IMR-90 (cell line): Measurements from ENCODE around the gene RBMS3. TPM values are rescaled to one million over a fixed set of nuclear protein-coding genes. Genes with fewer than 3 reads are reported as not detected.

Source experiments
- ATAC-seq: fragments of 200-7000 bp; cut with Tn5 transposase; 2 replicates; pipeline ENCODE4 v1.9.1; 2020; ENCODE audit warnings: low read depth, mild to moderate bottlenecking, moderate library complexity
- BruUV-seq: library from RNA; stranded (reverse); fragments of 400-500 nt; replicated peaks from 2 replicates; lab custom pipeline; 2021; lab: Mats Ljungman, UMichigan
- CTCF ChIA-PET: fragments of 300-600 bp; formaldehyde crosslinking; extraction: SDS; loops from one replicate; lab custom pipeline; 2021; ENCODE audit warnings: antibody characterized with exemption; lab: Yijun Ruan, JAX
- POLR2A ChIA-PET: fragments of 300-600 bp; sonication (Branson Sonifier 250); formaldehyde crosslinking; loops from one replicate; lab custom pipeline; 2022; ENCODE audit warnings: antibody characterized with exemption; ENCODE audit not compliant: unreplicated experiment; lab: Charles Lee
- DNase-seq: peaks from one replicate; pipeline ENCODE4 v3.0.0; 2013
- H2AFZ ChIP-seq: replicated peaks from 2 replicates; pipeline ENCODE3; 2013; ENCODE audit warnings: low read length, mild to moderate bottlenecking; ENCODE audit not compliant: poor library complexity
- H2AK5ac ChIP-seq: 2 replicates; pipeline ENCODE4 v1.6.1; 2013; ENCODE audit warnings: low read depth, low read length, inconsistent platforms
- H2AK9ac ChIP-seq: replicated peaks from 2 replicates; pipeline ENCODE3; 2013; ENCODE audit warnings: mild to moderate bottlenecking, low read depth, low read length, moderate library complexity; ENCODE audit not compliant: poor library complexity
- H2BK120ac ChIP-seq: 2 replicates; pipeline ENCODE4 v1.6.1; 2013; ENCODE audit warnings: low read depth, low read length, inconsistent platforms
- H2BK15ac ChIP-seq: 3 replicates; pipeline ENCODE4 v1.6.1; 2013; ENCODE audit warnings: low read depth, low read length, inconsistent platforms
- H2BK20ac ChIP-seq: 2 replicates; pipeline ENCODE4 v1.6.1; 2013; ENCODE audit warnings: low read depth, mild to moderate bottlenecking, inconsistent platforms, low read length, moderate library complexity
- H2BK5ac ChIP-seq: 2 replicates; pipeline ENCODE4 v1.6.1; 2013; ENCODE audit warnings: mild to moderate bottlenecking, low read depth, low read length, inconsistent platforms; ENCODE audit not compliant: poor library complexity, severe bottlenecking
- H3K14ac ChIP-seq: replicated peaks from 2 replicates; pipeline ENCODE4 v1.6.1; 2013; ENCODE audit warnings: low read depth, low read length, inconsistent platforms
- H3K18ac ChIP-seq: 2 replicates; pipeline ENCODE4 v1.6.1; 2013; ENCODE audit warnings: low read depth, low read length, control low read depth
- H3K23ac ChIP-seq: 2 replicates; pipeline ENCODE4 v1.6.1; 2013; ENCODE audit warnings: low read depth, low read length, inconsistent platforms
- H3K27ac ChIP-seq: 2 replicates; pipeline ENCODE4 v1.5.1; 2013; ENCODE audit warnings: mild to moderate bottlenecking, control low read depth, low read length; ENCODE audit not compliant: insufficient read depth
- H3K27me3 ChIP-seq: 2 replicates; pipeline ENCODE4 v1.6.1; 2013; ENCODE audit warnings: low read length; ENCODE audit not compliant: control insufficient read depth, insufficient read depth
- H3K36me3 ChIP-seq: 2 replicates; pipeline ENCODE4 v1.6.1; 2013; ENCODE audit warnings: low read length, mixed read lengths; ENCODE audit not compliant: control insufficient read depth, insufficient read depth
- H3K4ac ChIP-seq: 2 replicates; pipeline ENCODE4 v1.6.1; 2013; ENCODE audit warnings: low read depth, low read length, inconsistent platforms
- H3K4me1 ChIP-seq: 2 replicates; pipeline ENCODE4 v1.6.1; 2013; ENCODE audit warnings: low read length, mixed read lengths; ENCODE audit not compliant: control insufficient read depth, insufficient read depth
- H3K4me2 ChIP-seq: 2 replicates; pipeline ENCODE4 v1.6.1; 2013; ENCODE audit warnings: low read depth, mild to moderate bottlenecking, control low read depth, low read length, moderate library complexity
- H3K4me3 ChIP-seq: 2 replicates; pipeline ENCODE4 v1.5.1; 2013; ENCODE audit warnings: low read depth, mild to moderate bottlenecking, control low read depth, low read length, moderate library complexity; ENCODE audit not compliant: insufficient read depth
- H3K56ac ChIP-seq: 2 replicates; pipeline ENCODE4 v1.6.1; 2013; ENCODE audit warnings: low read length, inconsistent platforms; ENCODE audit not compliant: insufficient read depth; ENCODE audit errors: extremely low read depth
- H3K79me1 ChIP-seq, 2 experiments: 2 replicates each; pipeline ENCODE4 v1.6.1; 2013; ENCODE audit warnings: low read length in 2 of 2, inconsistent platforms in 1 of 2, low read depth in 1 of 2
- H3K9ac ChIP-seq: 2 replicates; pipeline ENCODE4 v1.6.1; 2013; ENCODE audit warnings: low read depth, low read length, control low read depth
- H3K9me1 ChIP-seq: 2 replicates; pipeline ENCODE4 v1.6.1; 2013; ENCODE audit warnings: low read length, inconsistent platforms; ENCODE audit not compliant: insufficient read depth
- H3K9me3 ChIP-seq: 2 replicates; pipeline ENCODE4 v1.6.1; 2013; ENCODE audit warnings: low read length; ENCODE audit not compliant: control insufficient read depth, insufficient read depth
- H4K20me1 ChIP-seq: 2 replicates; pipeline ENCODE4 v1.6.1; 2013; ENCODE audit warnings: low read length, inconsistent platforms; ENCODE audit not compliant: insufficient read depth
- H4K5ac ChIP-seq: 2 replicates; pipeline ENCODE4 v1.6.1; 2013; ENCODE audit warnings: mild to moderate bottlenecking, low read depth, low read length, control low read depth
- H4K8ac ChIP-seq, 2 experiments: 2 replicates each; pipeline ENCODE4 v1.6.1; 2013; ENCODE audit warnings: low read depth in 2 of 2, low read length in 2 of 2, control low read depth in 1 of 2, inconsistent platforms in 1 of 2
- H4K91ac ChIP-seq: 2 replicates; pipeline ENCODE4 v1.6.1; 2013; ENCODE audit warnings: low read depth, low read length, inconsistent platforms; ENCODE audit not compliant: insufficient read depth
- BHLHE40 ChIP-seq: fragments of 150-350 bp; IDR thresholded peaks from 2 replicates; pipeline ENCODE4 v1.6.1; 2016; ENCODE audit warnings: mild to moderate bottlenecking, low read depth, low read length
- CHD1 ChIP-seq: IDR thresholded peaks from 2 replicates; pipeline ENCODE4 v1.6.1; 2012; ENCODE audit warnings: low read depth, low read length, improper control_type of control experiment
- MAZ ChIP-seq: IDR thresholded peaks from 2 replicates; pipeline ENCODE4 v1.6.1; 2012; ENCODE audit warnings: low read depth, mild to moderate bottlenecking, low read length, improper control_type of control experiment, moderate library complexity, borderline replicate concordance
- MXI1 ChIP-seq: IDR thresholded peaks from 2 replicates; pipeline ENCODE4 v1.6.1; 2012; ENCODE audit warnings: low read depth, mild to moderate bottlenecking, low read length, moderate library complexity, borderline replicate concordance
- NFE2L2 ChIP-seq: fragments of 150-350 bp; IDR thresholded peaks from 2 replicates; pipeline ENCODE4 v1.6.1; 2016; ENCODE audit warnings: low read depth, mild to moderate bottlenecking, low read length
- POLR2A ChIP-seq: IDR thresholded peaks from 2 replicates; pipeline ENCODE4 v1.6.1; 2012; ENCODE audit warnings: mild to moderate bottlenecking, low read depth, low read length
- RAD21 ChIP-seq: IDR thresholded peaks from 2 replicates; pipeline ENCODE4 v1.6.1; 2012; ENCODE audit warnings: low read length, improper control_type of control experiment
- RCOR1 ChIP-seq: IDR thresholded peaks from 2 replicates; pipeline ENCODE4 v1.6.1; 2012; ENCODE audit warnings: mild to moderate bottlenecking, low read length, improper control_type of control experiment; ENCODE audit not compliant: insufficient replicate concordance
- SMC3 ChIP-seq: fragments of 150-350 bp; IDR thresholded peaks from 2 replicates; pipeline ENCODE4 v1.6.1; 2016; ENCODE audit warnings: low read depth, mild to moderate bottlenecking, antibody characterized with exemption, low read length, moderate library complexity
- WGBS, 2 experiments: methylation state at CpG; one replicate each; pipeline versions ENCODE4 v1.1.5 to v1.1.7; 2013; ENCODE audit warnings: missing lambda C conversion rate in 2 of 2; ENCODE audit not compliant: insufficient read length in 1 of 2; ENCODE audit errors: extremely low coverage in 2 of 2; 5-methylcytosine and 5-hydroxymethylcytosine counted together
- dilution Hi-C: fragments of 300-500 bp; cut with HindIII; formaldehyde crosslinking; loops from one replicate; pipeline ENCODE4 v1.14.3; 2018; ENCODE audit warnings: low sequenced_read_pairs; ENCODE audit not compliant: unreplicated experiment
- in situ Hi-C: fragments of 300-500 bp; cut with MboI; formaldehyde crosslinking; loops from 3 replicates; pipeline ENCODE4 v1.14.3; 2019; ENCODE audit warnings: low sequenced_read_pairs, inconsistent platforms, mixed read lengths
- intact Hi-C: fragments of 100-400 bp; cut with micrococcal nuclease; formaldehyde crosslinking; loops from 2 replicates; pipeline ENCODE4 v1.10.0; 2022
- polyA plus RNA-seq, 3 experiments: library from polyadenylated mRNA; depleted of rRNA; stranded (reverse); fragments of >200 nt; gene quantifications; 2 replicates each; pipeline ENCODE4 v1.2.3, GENCODE V29; 2012; ENCODE audit warnings: low replicate concordance in 1 of 3
- total RNA-seq: library from RNA; depleted of rRNA; stranded (reverse); fragments of >200 nt; gene quantifications from 2 replicates; pipeline ENCODE4 v1.2.3, GENCODE V29; 2012
- TF ChIP-seq, protein P1 (sequence below): conservative IDR thresholded peaks from 2 replicates; pipeline ENCODE4 v1.5.1; 2012; ENCODE audit warnings: mild to moderate bottlenecking, low read depth, low read length, improper control_type of control experiment
- TF ChIP-seq, protein P2 (sequence below): fragments of 150-350 bp; IDR thresholded peaks from 2 replicates; pipeline ENCODE4 v1.6.1; 2017; ENCODE audit warnings: mild to moderate bottlenecking, antibody characterized with exemption, low read length, low read depth
- TF ChIP-seq, protein P3 (sequence below): fragments of 150-350 bp; IDR thresholded peaks from 2 replicates; pipeline ENCODE4 v1.6.1; 2016; ENCODE audit warnings: low read depth, mild to moderate bottlenecking, low read length, moderate library complexity, borderline replicate concordance

The RBMS3 gene
- total and polyA plus RNA-seq, 2 of the 4 experiments (the other 2 are of a cell fraction), result 15.2 to 127 TPM

DNA sequence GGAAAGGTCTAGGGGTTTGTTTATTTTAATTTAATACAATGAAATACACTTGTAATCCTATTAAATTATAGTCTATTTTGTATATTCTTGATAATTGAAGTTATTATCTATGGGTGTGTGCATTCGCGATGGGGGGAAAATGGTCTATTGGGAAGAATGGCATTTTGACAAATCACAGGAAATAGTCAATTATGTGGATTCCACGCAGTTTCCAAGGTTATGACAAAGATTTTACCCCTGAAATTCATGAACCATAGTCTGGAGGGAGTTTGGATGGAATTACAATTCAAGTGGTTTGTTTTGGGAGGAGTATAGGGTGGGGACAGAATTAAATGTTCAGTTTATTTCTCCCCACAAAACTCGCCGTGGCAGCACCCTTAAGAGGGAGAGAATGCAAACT lies 66.5 kb downstream of the RBMS3 start:
- Histone ChIP-seq H3K27me3 (no peaks in the 10 kb centered on the region), H4K8ac (no peak overlapping the region), H3K4me2 (no peak overlapping the region), H3K18ac (no peak overlapping the region), H2BK15ac (no peak overlapping the region), H3K4me1 (no peaks in the 10 kb centered on the region), H3K36me3 (no peaks in the 10 kb centered on the region), H3K23ac (no peak overlapping the region), H3K9ac (no peak overlapping the region), H2AFZ (no peak overlapping the region), H4K5ac (peak overlapping the region; percentile 27; the same call in 1 of the 2 replicates), H3K4ac (no peak overlapping the region), H3K14ac (no peak overlapping the region), H3K9me3 (no peaks in the 10 kb centered on the region), H3K4me3 (no peak overlapping the region), H3K79me1 (peaks cover 26 to 51% of the 10 kb centered on the region in 2 experiments), H2BK120ac (no peak overlapping the region), H2BK20ac (no peak overlapping the region), H2AK9ac (no peak overlapping the region), H3K27ac (no peak overlapping the region), H2AK5ac (no peak overlapping the region), H3K56ac (no peak overlapping the region), H3K9me1 (no peaks in the 10 kb centered on the region; the same call in 1 of the 2 replicates), H4K91ac (no peak overlapping the region), H2BK5ac (no peak overlapping the region), H4K20me1 (peaks cover 3% of the 10 kb centered on the region; the same call in 1 of the 2 replicates)
- TF ChIP-seq, protein P1, sequence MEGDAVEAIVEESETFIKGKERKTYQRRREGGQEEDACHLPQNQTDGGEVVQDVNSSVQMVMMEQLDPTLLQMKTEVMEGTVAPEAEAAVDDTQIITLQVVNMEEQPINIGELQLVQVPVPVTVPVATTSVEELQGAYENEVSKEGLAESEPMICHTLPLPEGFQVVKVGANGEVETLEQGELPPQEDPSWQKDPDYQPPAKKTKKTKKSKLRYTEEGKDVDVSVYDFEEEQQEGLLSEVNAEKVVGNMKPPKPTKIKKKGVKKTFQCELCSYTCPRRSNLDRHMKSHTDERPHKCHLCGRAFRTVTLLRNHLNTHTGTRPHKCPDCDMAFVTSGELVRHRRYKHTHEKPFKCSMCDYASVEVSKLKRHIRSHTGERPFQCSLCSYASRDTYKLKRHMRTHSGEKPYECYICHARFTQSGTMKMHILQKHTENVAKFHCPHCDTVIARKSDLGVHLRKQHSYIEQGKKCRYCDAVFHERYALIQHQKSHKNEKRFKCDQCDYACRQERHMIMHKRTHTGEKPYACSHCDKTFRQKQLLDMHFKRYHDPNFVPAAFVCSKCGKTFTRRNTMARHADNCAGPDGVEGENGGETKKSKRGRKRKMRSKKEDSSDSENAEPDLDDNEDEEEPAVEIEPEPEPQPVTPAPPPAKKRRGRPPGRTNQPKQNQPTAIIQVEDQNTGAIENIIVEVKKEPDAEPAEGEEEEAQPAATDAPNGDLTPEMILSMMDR, result no peak
- TF ChIP-seq MAZ (no peak), MXI1 (no peak), RAD21 (no peak), CHD1 (no peak), RCOR1 (no peak), BHLHE40 (no peak), SMC3 (no peak), POLR2A (no peak), NFE2L2 (no peak)
- TF ChIP-seq, protein P2, sequence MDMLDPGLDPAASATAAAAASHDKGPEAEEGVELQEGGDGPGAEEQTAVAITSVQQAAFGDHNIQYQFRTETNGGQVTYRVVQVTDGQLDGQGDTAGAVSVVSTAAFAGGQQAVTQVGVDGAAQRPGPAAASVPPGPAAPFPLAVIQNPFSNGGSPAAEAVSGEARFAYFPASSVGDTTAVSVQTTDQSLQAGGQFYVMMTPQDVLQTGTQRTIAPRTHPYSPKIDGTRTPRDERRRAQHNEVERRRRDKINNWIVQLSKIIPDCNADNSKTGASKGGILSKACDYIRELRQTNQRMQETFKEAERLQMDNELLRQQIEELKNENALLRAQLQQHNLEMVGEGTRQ, result no peak
- TF ChIP-seq, protein P3, sequence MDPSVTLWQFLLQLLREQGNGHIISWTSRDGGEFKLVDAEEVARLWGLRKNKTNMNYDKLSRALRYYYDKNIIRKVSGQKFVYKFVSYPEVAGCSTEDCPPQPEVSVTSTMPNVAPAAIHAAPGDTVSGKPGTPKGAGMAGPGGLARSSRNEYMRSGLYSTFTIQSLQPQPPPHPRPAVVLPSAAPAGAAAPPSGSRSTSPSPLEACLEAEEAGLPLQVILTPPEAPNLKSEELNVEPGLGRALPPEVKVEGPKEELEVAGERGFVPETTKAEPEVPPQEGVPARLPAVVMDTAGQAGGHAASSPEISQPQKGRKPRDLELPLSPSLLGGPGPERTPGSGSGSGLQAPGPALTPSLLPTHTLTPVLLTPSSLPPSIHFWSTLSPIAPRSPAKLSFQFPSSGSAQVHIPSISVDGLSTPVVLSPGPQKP, result no peak
- WGBS, 2 experiments, result 84% methylated on average over 3 of the region's 5 CpGs; no CpG with 5 or more reads in 1 of the 2 experiments
- CTCF ChIA-PET, result no interaction called here
- BruUV-seq, result no TSS peak
- DNase-seq, result no peak
- ATAC-seq, result no peak
- POLR2A ChIA-PET, result no interaction called here
- intact Hi-C loops, result no loop called here
- dilution Hi-C loops, result no loop called here
- in situ Hi-C loops, result no loop called here
